Keratinocyte (primary cell): ENCODE results near the gene ATXN2L.

Source experiments
- EZH2 ChIP-seq: IDR thresholded peaks from one replicate; pipeline ENCODE4 v1.6.1; 2012; ENCODE audit warnings: inconsistent platforms, mild to moderate bottlenecking, low read length, moderate library complexity
- TF ChIP-seq, protein P1 (sequence below), 3 experiments: IDR thresholded peaks in 1 of 3; conservative IDR thresholded peaks in 1 of 3; optimal IDR thresholded peaks in 1 of 3; 2 replicates in 2 of 3; 3 replicates in 1 of 3; pipeline versions ENCODE3 to v1.5.1; 2011; ENCODE audit warnings: low read length in 3 of 3, mild to moderate bottlenecking in 3 of 3, moderate library complexity in 2 of 3, control low read depth in 1 of 3, inconsistent platforms in 1 of 3; ENCODE audit not compliant: insufficient read depth in 2 of 3; ENCODE audit errors: extremely low read depth in 1 of 3

DNA sequence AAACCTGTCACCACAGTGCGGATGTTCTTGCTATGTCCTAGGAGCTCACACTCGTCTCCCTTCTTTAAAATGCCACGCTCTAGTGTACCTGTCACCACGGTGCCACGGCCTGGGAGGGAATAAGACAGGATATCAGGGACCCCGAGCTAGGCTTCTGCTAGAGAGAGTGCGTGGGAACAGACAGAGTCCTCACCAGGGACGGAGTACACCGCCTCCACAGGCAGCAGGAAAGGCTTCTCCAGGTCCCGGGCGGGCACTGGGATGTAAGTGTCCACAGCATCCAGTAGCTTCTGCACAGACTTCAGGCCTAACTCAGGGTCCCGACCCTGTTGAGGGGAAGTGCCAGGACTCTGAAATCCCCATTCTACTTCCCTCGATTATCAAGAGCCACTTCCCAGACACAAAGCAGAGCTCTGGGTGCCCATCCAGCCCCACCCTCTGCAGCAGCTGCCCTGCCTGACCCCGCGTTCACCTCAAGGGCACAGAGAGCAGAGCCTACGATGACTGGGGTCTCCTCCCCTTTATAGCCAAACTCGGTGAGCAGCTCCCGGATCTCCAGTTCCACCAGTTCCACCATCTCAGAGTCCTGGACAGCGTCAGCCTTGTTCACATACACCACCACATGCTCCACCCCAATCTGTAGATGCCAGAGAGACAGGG is 21.6 kb downstream of the ATXN2L start:
- TF ChIP-seq, protein P1, sequence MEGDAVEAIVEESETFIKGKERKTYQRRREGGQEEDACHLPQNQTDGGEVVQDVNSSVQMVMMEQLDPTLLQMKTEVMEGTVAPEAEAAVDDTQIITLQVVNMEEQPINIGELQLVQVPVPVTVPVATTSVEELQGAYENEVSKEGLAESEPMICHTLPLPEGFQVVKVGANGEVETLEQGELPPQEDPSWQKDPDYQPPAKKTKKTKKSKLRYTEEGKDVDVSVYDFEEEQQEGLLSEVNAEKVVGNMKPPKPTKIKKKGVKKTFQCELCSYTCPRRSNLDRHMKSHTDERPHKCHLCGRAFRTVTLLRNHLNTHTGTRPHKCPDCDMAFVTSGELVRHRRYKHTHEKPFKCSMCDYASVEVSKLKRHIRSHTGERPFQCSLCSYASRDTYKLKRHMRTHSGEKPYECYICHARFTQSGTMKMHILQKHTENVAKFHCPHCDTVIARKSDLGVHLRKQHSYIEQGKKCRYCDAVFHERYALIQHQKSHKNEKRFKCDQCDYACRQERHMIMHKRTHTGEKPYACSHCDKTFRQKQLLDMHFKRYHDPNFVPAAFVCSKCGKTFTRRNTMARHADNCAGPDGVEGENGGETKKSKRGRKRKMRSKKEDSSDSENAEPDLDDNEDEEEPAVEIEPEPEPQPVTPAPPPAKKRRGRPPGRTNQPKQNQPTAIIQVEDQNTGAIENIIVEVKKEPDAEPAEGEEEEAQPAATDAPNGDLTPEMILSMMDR (optimal IDR thresholded peaks at IDR 0.05 in 1 of 3, IDR thresholded peaks at IDR 0.05 in 1 of 3, conservative IDR thresholded peaks at IDR 0.05 in 1 of 3; ENCODE audit: extremely low read depth in 1 of 3, insufficient read depth in 2 of 3, low read length in 3 of 3), result no peak
- TF ChIP-seq EZH2, result no peak
